ENCODE results near the gene PLPPR5. TPM values are rescaled to one million over a fixed set of nuclear protein-coding genes. Genes with fewer than 3 reads are reported as not detected.

PLPPR5 gene
- total RNA-seq, 2 donors from 2014 or later: not detected

- Histone ChIP-seq H3K4me1 (ENCODE audit: control insufficient read depth in 1 of 2, low read depth in 2 of 2) (no peaks in the 10 kb centered on the region), H3K27me3 (replicated peaks; ENCODE audit: insufficient read depth) (no peaks in the 10 kb centered on the region), H3K36me3 (no peaks in the 10 kb centered on the region), H3K4me3 (no peak overlapping the region), H3K9me3 (no peaks in the 10 kb centered on the region), H3K27ac (no peak overlapping the region)
- TF ChIP-seq CTCF (IDR thresholded peaks at IDR 0.05): no peak
- ATAC-seq (ENCODE audit: insufficient number of reproducible peaks, low FRiP score, low read depth) (no peak), DNase-seq (ENCODE audit: low spot score) (no peak)
Measured at GRCh38 chr1:98940069-98940721, 64.5 kb downstream of the PLPPR5 start.

GRCh38 chr1:98939471-98939870 lies 65.2 kb downstream of the PLPPR5 start:
- DNase-seq (ENCODE audit: low spot score): no peak
- H3K36me3 ChIP-seq: no peaks in the 10 kb centered on the region
- no peak for TF ChIP-seq CTCF (IDR thresholded peaks at IDR 0.05)

GRCh38 chr1:98937347-98937746 lies 67.3 kb downstream of the PLPPR5 start:
- ATAC-seq (ENCODE audit: insufficient number of reproducible peaks, low FRiP score, low read depth): no peak

More at GRCh38 chr1:98939471-98939870, 65.2 kb downstream of the PLPPR5 start:
- no peak overlapping the region for H3K27ac ChIP-seq
- no peaks in the 10 kb centered on the region for H3K27me3 ChIP-seq (replicated peaks; ENCODE audit: insufficient read depth)
- no peak overlapping the region for H3K4me3 ChIP-seq
- no peaks in the 10 kb centered on the region for H3K4me1 ChIP-seq (ENCODE audit: control insufficient read depth in 1 of 2, low read depth in 2 of 2)
- no peaks in the 10 kb centered on the region for H3K9me3 ChIP-seq
- no peak for ATAC-seq (ENCODE audit: insufficient number of reproducible peaks, low FRiP score, low read depth)

GRCh38 chr1:98932184-98932583 lies 72.5 kb downstream of the PLPPR5 start:
- DNase-seq (ENCODE audit: low spot score) (no peak), ATAC-seq (ENCODE audit: insufficient number of reproducible peaks, low FRiP score, low read depth) (no peak)
- Histone ChIP-seq H3K27me3 (replicated peaks; ENCODE audit: insufficient read depth) (no peaks in the 10 kb centered on the region), H3K36me3 (no peaks in the 10 kb centered on the region), H3K4me3 (no peak overlapping the region), H3K4me1 (ENCODE audit: control insufficient read depth in 1 of 2, low read depth in 2 of 2) (no peaks in the 10 kb centered on the region), H3K9me3 (no peaks in the 10 kb centered on the region), H3K27ac (no peak overlapping the region)
- no peak for TF ChIP-seq CTCF (IDR thresholded peaks at IDR 0.05)

More at GRCh38 chr1:98937347-98937746, 67.3 kb downstream of the PLPPR5 start:
- no peaks in the 10 kb centered on the region for H3K9me3 ChIP-seq
- no peak for DNase-seq (ENCODE audit: low spot score)
- H3K36me3 ChIP-seq: no peaks in the 10 kb centered on the region
- no peak overlapping the region for H3K4me3 ChIP-seq
- H3K4me1 ChIP-seq (ENCODE audit: control insufficient read depth in 1 of 2, low read depth in 2 of 2): no peaks in the 10 kb centered on the region
- H3K27me3 ChIP-seq (replicated peaks; ENCODE audit: insufficient read depth): no peaks in the 10 kb centered on the region
- no peak overlapping the region for H3K27ac ChIP-seq
- no peak for TF ChIP-seq CTCF (IDR thresholded peaks at IDR 0.05)

GRCh38 chr1:98931128-98931835 lies 73.4 kb downstream of the PLPPR5 start:
- ATAC-seq (ENCODE audit: insufficient number of reproducible peaks, low FRiP score, low read depth): no peak
- no peak for TF ChIP-seq CTCF (IDR thresholded peaks at IDR 0.05)
- H3K4me3 ChIP-seq: no peak overlapping the region
- no peak for DNase-seq (ENCODE audit: low spot score)
- no peaks in the 10 kb centered on the region for H3K36me3 ChIP-seq
- no peak overlapping the region for H3K27ac ChIP-seq
- no peaks in the 10 kb centered on the region for H3K27me3 ChIP-seq (replicated peaks; ENCODE audit: insufficient read depth)
- H3K4me1 ChIP-seq (ENCODE audit: control insufficient read depth in 1 of 2, low read depth in 2 of 2): no peaks in the 10 kb centered on the region
- no peaks in the 10 kb centered on the region for H3K9me3 ChIP-seq

Data from thoracic aorta (tissue), 2 donors.